ENCODE results near the gene PDE9A. TPM values are rescaled to one million over a fixed set of nuclear protein-coding genes. Genes with fewer than 3 reads are reported as not detected.

PDE9A gene
- total RNA-seq, 1 experiment from 2014 or later: not detected

GRCh38 chr21:42683371-42684108 is 30.1 kb downstream of the PDE9A start:
- no peak overlapping the region for H3K4me3 ChIP-seq
- no peaks in the 10 kb centered on the region for H3K36me3 ChIP-seq
- H3K27me3 ChIP-seq: peaks cover 14% of the 10 kb centered on the region
- H3K9me3 ChIP-seq: no peaks in the 10 kb centered on the region
- no peak for DNase-seq

GRCh38 chr21:42684109-42684916 is 30.9 kb downstream of the PDE9A start:
- Histone ChIP-seq H3K27me3 (peaks cover 8% of the 10 kb centered on the region; the same call in 1 of the 2 replicates), H3K36me3 (no peaks in the 10 kb centered on the region), H3K4me3 (peak overlapping the region; percentile 44), H3K9me3 (no peaks in the 10 kb centered on the region)
- DNase-seq: peak; percentile 47

- Histone ChIP-seq H3K27me3 (peaks cover 5% of the 10 kb centered on the region; the same call in 1 of the 2 replicates), H3K4me3 (peak overlapping the region; percentile 44), H3K36me3 (no peaks in the 10 kb centered on the region), H3K9me3 (no peaks in the 10 kb centered on the region)
- peak; percentile 66 for DNase-seq
These were observed 31.6 kb downstream of the PDE9A start for GRCh38 chr21:42685036-42685435.

- H3K4me3 ChIP-seq: no peak overlapping the region
- H3K9me3 ChIP-seq: no peaks in the 10 kb centered on the region
- no peak for DNase-seq
- peaks cover 4% of the 10 kb centered on the region; the same call in 1 of the 2 replicates for H3K27me3 ChIP-seq
- no peaks in the 10 kb centered on the region for H3K36me3 ChIP-seq
These were observed 32.6 kb downstream of the PDE9A start for GRCh38 chr21:42685954-42686500.

- no peaks in the 10 kb centered on the region for H3K9me3 ChIP-seq
- H3K27me3 ChIP-seq: 0 out of 2 replicates have a peak, but pooled peaks cover 2% of the 10 kb centered on the region
- H3K4me3 ChIP-seq: no peak overlapping the region
- DNase-seq: no peak
- no peaks in the 10 kb centered on the region for H3K36me3 ChIP-seq
These were observed 34.4 kb downstream of the PDE9A start for GRCh38 chr21:42687796-42688195.

- no peak overlapping the region for H3K4me3 ChIP-seq
- no peaks in the 10 kb centered on the region for H3K36me3 ChIP-seq
- no peak for DNase-seq
- H3K27me3 ChIP-seq: 0 out of 2 replicates have a peak, but pooled peaks cover 2% of the 10 kb centered on the region
- H3K9me3 ChIP-seq: no peaks in the 10 kb centered on the region
These were observed 34.9 kb downstream of the PDE9A start for GRCh38 chr21:42688226-42688840.

GRCh38 chr21:42688841-42689371 is 35.5 kb downstream of the PDE9A start:
- Histone ChIP-seq H3K36me3 (no peaks in the 10 kb centered on the region), H3K27me3 (0 out of 2 replicates have a peak, but pooled peaks cover 2% of the 10 kb centered on the region), H3K4me3 (no peak overlapping the region), H3K9me3 (no peaks in the 10 kb centered on the region)
- DNase-seq: no peak

GRCh38 chr21:42690586-42690985 is 37.2 kb downstream of the PDE9A start:
- DNase-seq: no peak
- Histone ChIP-seq H3K36me3 (no peaks in the 10 kb centered on the region), H3K4me3 (no peak overlapping the region), H3K9me3 (no peaks in the 10 kb centered on the region), H3K27me3 (0 out of 2 replicates have a peak, but pooled peaks cover 2% of the 10 kb centered on the region)

- no peak for DNase-seq
- H3K27me3 ChIP-seq: 0 out of 2 replicates have a peak, but pooled peaks cover under 1% of the 10 kb centered on the region
These were observed 38.6 kb downstream of the PDE9A start for GRCh38 chr21:42691901-42692559.

GRCh38 chr21:42692688-42693087 is 39.3 kb downstream of the PDE9A start:
- Histone ChIP-seq H3K36me3 (no peaks in the 10 kb centered on the region), H3K27me3 (no peaks in the 10 kb centered on the region), H3K9me3 (no peaks in the 10 kb centered on the region), H3K4me3 (no peak overlapping the region)
- no peak for DNase-seq

More at GRCh38 chr21:42691901-42692559, 38.6 kb downstream of the PDE9A start:
- Histone ChIP-seq H3K4me3 (no peak overlapping the region), H3K9me3 (no peaks in the 10 kb centered on the region), H3K36me3 (no peaks in the 10 kb centered on the region)

GRCh38 chr21:42694751-42695696 is 41.6 kb downstream of the PDE9A start:
- no peak overlapping the region for H3K4me3 ChIP-seq
- H3K36me3 ChIP-seq: no peaks in the 10 kb centered on the region
- H3K27me3 ChIP-seq: no peaks in the 10 kb centered on the region; the same call in 1 of the 2 replicates
- no peaks in the 10 kb centered on the region for H3K9me3 ChIP-seq
- DNase-seq: no peak

GRCh38 chr21:42695697-42696380 is 42.4 kb downstream of the PDE9A start:
- peak; percentile 58 for DNase-seq
- Histone ChIP-seq H3K9me3 (no peaks in the 10 kb centered on the region), H3K36me3 (no peaks in the 10 kb centered on the region), H3K27me3 (no peaks in the 10 kb centered on the region; the same call in 1 of the 2 replicates), H3K4me3 (no peak overlapping the region)

- no peak for DNase-seq
- Histone ChIP-seq H3K27me3 (no peaks in the 10 kb centered on the region; the same call in none of the 2 replicates), H3K36me3 (no peaks in the 10 kb centered on the region), H3K9me3 (no peaks in the 10 kb centered on the region; the same call in 1 of the 2 replicates), H3K4me3 (no peak overlapping the region)
These were observed 43.1 kb downstream of the PDE9A start for GRCh38 chr21:42696501-42697040.

- DNase-seq: no peak
- H3K36me3 ChIP-seq: no peaks in the 10 kb centered on the region
- H3K4me3 ChIP-seq: no peak overlapping the region
- no peaks in the 10 kb centered on the region; the same call in none of the 2 replicates for H3K27me3 ChIP-seq
- peaks cover 9% of the 10 kb centered on the region for H3K9me3 ChIP-seq
These were observed 45.3 kb downstream of the PDE9A start for GRCh38 chr21:42698733-42699132.
